ENCODE results near the gene FYN. TPM values are rescaled to one million over a fixed set of nuclear protein-coding genes. Genes with fewer than 3 reads are reported as not detected.

The FYN gene
- total and polyA plus RNA-seq, 2 of the 8 experiments (the other 6 are each of a cell fraction or from before 2014, with no cell fraction given) = 46.8 to 97.2 TPM

GRCh38 chr6:111788379-111789276 lies 84.6 kb downstream of the FYN start:
- no peak overlapping the region for H2BK120ac ChIP-seq (replicated peaks; ENCODE audit: low read depth, low read length)
- no peak overlapping the region for H3K27ac ChIP-seq (ENCODE audit: low read depth, low read length)
- H3K79me1 ChIP-seq (ENCODE audit: low read depth, low read length) = peaks cover 8% of the 10 kb centered on the region
- no peak overlapping the region for H3K4ac ChIP-seq (replicated peaks; ENCODE audit: insufficient read length, low read depth, low read length)
- FAIRE-seq (no peak), DNase-seq (ENCODE audit: low read depth in 1 of 2, low spot score in 2 of 2) (no peak)
- H3K36me3 ChIP-seq (ENCODE audit: control insufficient read depth in 2 of 4, insufficient read depth in 4 of 4, low read length in 3 of 4) = no peaks in the 10 kb centered on the region
- H3K9me3 ChIP-seq (ENCODE audit: insufficient read depth in 2 of 2, low read depth in 1 of 2, low read length in 1 of 2) = no peaks in the 10 kb centered on the region
- H3K9ac ChIP-seq (replicated peaks in 1 of 4; ENCODE audit: extremely low read depth in 1 of 4, low read depth in 3 of 4, low read length in 3 of 4) = no peak overlapping the region
- no peaks in the 10 kb centered on the region for H3K27me3 ChIP-seq (replicated peaks in 1 of 4; ENCODE audit: control insufficient read depth in 3 of 4, extremely low read depth in 1 of 4, insufficient read depth in 3 of 4, low read length in 3 of 4)
- H3K4me3 ChIP-seq (ENCODE audit: extremely low read depth in 1 of 4, insufficient read depth in 2 of 4, low read depth in 3 of 4, low read length in 4 of 4) = no peak overlapping the region
- H4K8ac ChIP-seq (ENCODE audit: extremely low read depth, insufficient read depth, low read length) = peak overlapping the region; percentile 29
- H3K79me2 ChIP-seq (ENCODE audit: control insufficient read depth in 1 of 2, insufficient read depth in 2 of 2, low read length in 2 of 2) = peaks cover 0 to 12% of the 10 kb centered on the region in 2 experiments; a peak in 1 of 4 replicates
- no peak overlapping the region for H2BK15ac ChIP-seq (ENCODE audit: low read length)
- no peak overlapping the region for H3K4me2 ChIP-seq (ENCODE audit: insufficient read depth in 1 of 2, low read depth in 2 of 2, low read length in 2 of 2)
- no peak overlapping the region for H2AFZ ChIP-seq (ENCODE audit: low read length)
- H2BK5ac ChIP-seq (ENCODE audit: low read depth, low read length) = no peak overlapping the region
- ChIA-PET CTCF (ENCODE audit: partially characterized antibody) (interaction anchor here (0.9 to 3.0 kb wide), 8 partner anchors 11 to 66 kb away, joined by 3 to 18 read pairs (median 6); no protein-coding TSS in a partner anchor), POLR2A (ENCODE audit: partially characterized antibody) (no interaction called here)
- no peak overlapping the region for H2BK20ac ChIP-seq (ENCODE audit: low read length)
- H3K23ac ChIP-seq (ENCODE audit: insufficient read length) = no peak overlapping the region
- no peak overlapping the region for H4K91ac ChIP-seq (replicated peaks; ENCODE audit: insufficient read length, low read length)
- H3K23me2 ChIP-seq (ENCODE audit: low read depth, low read length) = no peaks in the 10 kb centered on the region; the same call in 1 of the 2 replicates
- 0 out of 2 replicates have a peak overlapping the region, but pooled peaks have one; percentile 58 for H2AK5ac ChIP-seq (ENCODE audit: low read depth, low read length)
- H4K5ac ChIP-seq (ENCODE audit: insufficient read length, low read depth, low read length) = no peak overlapping the region
- no peak overlapping the region for H3K14ac ChIP-seq (ENCODE audit: insufficient read length)
- 0 out of 2 replicates have a peak overlapping the region, but pooled peaks have one; percentile 3 for H3K18ac ChIP-seq (ENCODE audit: extremely low read depth, low read length)
- H4K20me1 ChIP-seq (replicated peaks in 1 of 2; ENCODE audit: control insufficient read depth in 1 of 2, insufficient read depth in 2 of 2, low read length in 2 of 2) = peaks cover 0 to 3% of the 10 kb centered on the region in 2 experiments
- no peak overlapping the region for H3K56ac ChIP-seq (replicated peaks; ENCODE audit: insufficient read length, low read depth, low read length)
- 86% methylated on average over 1 of the region's 1 CpG; no CpG with 5 or more reads in 1 of the 2 experiments for WGBS, 2 experiments (ENCODE audit: extremely low coverage in 1 of 2, insufficient coverage in 1 of 2, insufficient read length in 1 of 2, insufficient replicate concordance in 2 of 2, low coverage in 1 of 2, low lambda C conversion rate in 2 of 2, missing lambda C conversion rate in 1 of 2)
- peaks cover 0 to 5% (median 2%) of the 10 kb centered on the region in 4 experiments; a peak in 2 of 7 replicates for H3K4me1 ChIP-seq (replicated peaks in 1 of 4; ENCODE audit: control insufficient read depth in 3 of 4, insufficient read depth in 4 of 4, low read length in 3 of 4)
- H2BK12ac ChIP-seq (ENCODE audit: low read depth, low read length) = no peak overlapping the region
- TF ChIP-seq SP1 (IDR thresholded peaks at IDR 0.05; ENCODE audit: low read depth, low read length) (no peak), SAP30 (IDR thresholded peaks at IDR 0.05; ENCODE audit: insufficient read depth, insufficient replicate concordance, low read length) (no peak), KDM1A (IDR thresholded peaks at IDR 0.05; ENCODE audit: borderline replicate concordance, low read length) (no peak), ATF3 (IDR thresholded peaks at IDR 0.05; ENCODE audit: insufficient read depth, low read depth, low read length) (no peak)
